ENCODE results near the gene FIGN. TPM values are rescaled to one million over a fixed set of nuclear protein-coding genes. Genes with fewer than 3 reads are reported as not detected.

The FIGN gene
- total and polyA plus RNA-seq, 9 of the 15 experiments (the other 6 are each of a cell fraction or from before 2014, with no cell fraction given) = 0.02 TPM; not detected in 8

DNA sequence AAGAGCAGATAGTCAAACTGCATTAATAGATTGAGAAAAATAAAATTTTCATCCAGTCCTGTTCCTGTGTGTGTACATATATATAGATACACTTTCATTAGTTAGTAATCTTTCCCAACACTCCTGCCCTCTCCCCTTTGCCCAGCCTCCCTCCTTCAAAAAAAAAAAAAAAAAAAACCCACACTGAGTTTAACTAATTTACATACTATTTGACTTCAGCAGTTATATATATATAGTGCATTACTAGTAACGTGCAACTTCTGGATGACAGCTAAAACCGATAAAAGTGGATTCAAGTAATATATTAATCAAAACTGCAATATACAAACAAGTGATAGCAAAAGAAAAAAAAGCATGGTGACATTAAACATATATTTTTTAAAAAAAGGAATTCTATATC lies 1.4 kb downstream of the FIGN start:
- 0% methylated on average over 2 of the region's 2 CpGs for WGBS (ENCODE audit: insufficient coverage, low coverage, missing lambda C conversion rate)
- FAIRE-seq = no peak
- BruUV-seq (replicated peaks) = no TSS peak
- Histone ChIP-seq H3K9me1 (ENCODE audit: control insufficient read depth, insufficient read depth, low read length) (no peaks in the 10 kb centered on the region), H3K4me1 (replicated peaks in 1 of 2; ENCODE audit: control insufficient read depth in 2 of 2, insufficient read depth in 2 of 2, low read length in 2 of 2) (no peaks in the 10 kb centered on the region), H3K9me3 (replicated peaks; ENCODE audit: control insufficient read depth, insufficient read depth, low read depth, low read length) (no peaks in the 10 kb centered on the region), H3K9ac (ENCODE audit: insufficient read depth in 1 of 2, low read depth in 2 of 2, low read length in 2 of 2) (no peak overlapping the region), H3K27me3 (ENCODE audit: control insufficient read depth in 2 of 2, insufficient read depth in 2 of 2, low read length in 2 of 2) (no peaks in the 10 kb centered on the region), H3K4me3 (no peak overlapping the region), H3K36me3 (ENCODE audit: control insufficient read depth, insufficient read depth, low read length) (no peaks in the 10 kb centered on the region), H3K79me2 (ENCODE audit: control insufficient read depth, insufficient read depth, low read length) (no peaks in the 10 kb centered on the region), H4K20me1 (replicated peaks; ENCODE audit: control insufficient read depth, insufficient read depth, low read length) (no peaks in the 10 kb centered on the region), H3K4me2 (ENCODE audit: insufficient read depth, low read length) (no peak overlapping the region), H3K27ac (ENCODE audit: extremely low read depth, low read depth, low read length) (no peak overlapping the region), H2AFZ (ENCODE audit: low read depth, low read length) (no peak overlapping the region)
- in situ Hi-C loops (cut with MboI) (no loop called here), intact Hi-C loops (cut with micrococcal nuclease) (no loop called here)
- CTCF ChIA-PET (ENCODE audit: low intra/inter-chr PET ratio) = no interaction called here
- no peak for ATAC-seq
- DNase-seq (ENCODE audit: extremely low read depth in 1 of 4, low spot score in 3 of 4) = no peak
- POLR2A ChIA-PET = no interaction called here
- no peak for TF ChIP-seq ETV1 (tag; conservative IDR thresholded peaks at IDR 0.05; ENCODE audit: low read depth)
- no peak for TF ChIP-seq KLF6 (CRISPR knock-in tag; IDR thresholded peaks at IDR 0.05; ENCODE audit: borderline replicate concordance)
- no peak for TF ChIP-seq NCOA1 (IDR thresholded peaks at IDR 0.05; ENCODE audit: low read depth)
- no peak for TF ChIP-seq SIN3A (IDR thresholded peaks at IDR 0.05; ENCODE audit: borderline replicate concordance in 2 of 2, control insufficient read depth in 1 of 2, low read depth in 2 of 2, low read length in 2 of 2)
- no peak for TF ChIP-seq ZNF408 (CRISPR knock-in tag; IDR thresholded peaks at IDR 0.05; ENCODE audit: low read depth)
- TF ChIP-seq CBFB (CRISPR knock-in tag; IDR thresholded peaks at IDR 0.05) = no peak
- no peak for TF ChIP-seq ERF (CRISPR knock-in tag; IDR thresholded peaks at IDR 0.05)
- no peak for TF ChIP-seq RB1 (IDR thresholded peaks at IDR 0.05; ENCODE audit: low read depth)
- TF ChIP-seq EGR1 (conservative IDR thresholded peaks at IDR 0.05) = no peak
- no peak for TF ChIP-seq ETV6 (IDR thresholded peaks at IDR 0.05; ENCODE audit: borderline replicate concordance in 1 of 2, low read depth in 2 of 2, low read length in 1 of 2)
- no peak for TF ChIP-seq ETV6 (CRISPR knock-in tag; IDR thresholded peaks at IDR 0.05; ENCODE audit: borderline replicate concordance)
- TF ChIP-seq ZNF121 (CRISPR knock-in tag; conservative IDR thresholded peaks at IDR 0.05) = no peak
- TF ChIP-seq STAT5A (IDR thresholded peaks at IDR 0.05; ENCODE audit: borderline replicate concordance, low read length) = no peak
- TF ChIP-seq ZEB2 (IDR thresholded peaks at IDR 0.05) = no peak
- TF ChIP-seq SMAD1 (IDR thresholded peaks at IDR 0.05; ENCODE audit: low read depth, low read length, partially characterized antibody) = no peak
- no peak for TF ChIP-seq POLR2AphosphoS2 (IDR thresholded peaks at IDR 0.05; ENCODE audit: low read length)
- no peak for TF ChIP-seq PRMT5 (CRISPR knock-in tag; IDR thresholded peaks at IDR 0.05)
- TF ChIP-seq, protein P1, sequence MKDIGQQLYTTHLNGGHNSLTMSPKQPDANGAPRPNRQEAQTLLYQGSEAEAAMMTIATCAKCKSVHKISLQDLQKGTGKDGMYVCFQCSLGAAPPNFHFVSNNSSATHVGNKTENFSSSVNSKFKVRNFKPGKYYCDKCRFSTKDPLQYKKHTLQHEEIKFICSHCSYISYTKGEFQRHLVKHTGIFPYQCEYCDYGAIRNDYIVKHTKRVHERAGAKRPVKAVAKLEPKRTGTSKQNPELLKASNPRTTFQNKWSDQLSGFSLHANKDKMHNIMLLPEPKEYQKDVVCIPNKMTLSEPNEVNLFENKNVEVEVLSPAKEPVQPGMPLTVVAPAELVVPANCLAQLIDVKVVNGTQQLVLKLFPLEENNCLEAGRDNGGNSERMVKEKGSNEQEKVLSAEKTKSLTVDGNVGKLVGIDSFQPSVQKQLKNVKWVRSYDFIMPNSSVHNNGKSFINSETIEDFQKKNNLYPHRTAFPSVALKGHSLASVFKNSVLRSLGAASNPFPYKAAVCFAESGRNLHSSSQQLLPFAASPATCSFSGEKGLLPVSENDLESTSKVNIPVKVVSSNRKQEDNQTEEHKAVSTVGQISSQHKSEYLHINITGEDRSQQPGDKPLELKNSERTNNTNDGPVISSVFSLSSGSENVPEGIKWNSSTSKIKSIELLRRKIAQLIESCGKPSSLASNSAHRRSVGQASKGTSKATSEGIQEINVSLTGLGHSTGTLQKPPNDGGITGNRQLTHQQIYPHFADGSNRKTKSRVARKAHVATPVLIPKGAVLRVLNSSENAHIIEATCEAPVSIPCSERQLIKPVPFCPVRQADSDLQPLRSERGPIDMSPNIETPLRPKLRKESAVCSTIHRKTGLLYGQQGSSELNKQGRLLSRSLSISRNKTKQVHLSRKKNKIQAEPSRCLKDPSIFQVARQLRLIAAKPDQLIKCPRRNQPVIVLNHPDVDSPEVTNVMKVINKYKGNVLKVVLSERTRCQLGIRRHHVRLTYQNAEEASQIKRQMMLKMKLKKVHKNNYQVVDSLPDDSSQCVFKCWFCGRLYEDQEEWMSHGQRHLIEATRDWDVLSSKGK (CRISPR knock-in tag; IDR thresholded peaks at IDR 0.05) = no peak

All from K562 (cell line).